SK-N-SH treated with all-trans-retinoic acid at 6 μM for 48 hours (cell line): ENCODE measurements around the gene ZBTB17.

Experiments used
- ARNTL ChIP-seq: fragments of 450-650 bp; formaldehyde crosslinking; IDR thresholded peaks from 2 replicates; pipeline ENCODE4 v1.5.0; 2020; ENCODE audit warnings: low read depth, mild to moderate bottlenecking, moderate library complexity, borderline replicate concordance
- BACH2 ChIP-seq: fragments of 250-450 bp; sonication (Bioruptor Pico); IDR thresholded peaks from 2 replicates; pipeline ENCODE4 v1.9.0; 2021; ENCODE audit warnings: mild to moderate bottlenecking, borderline replicate concordance
- ESRRG ChIP-seq: fragments of 250-450 bp; sonication (Bioruptor Pico); IDR thresholded peaks from 2 replicates; pipeline ENCODE4 v1.6.1; 2021; ENCODE audit warnings: mild to moderate bottlenecking
- GLIS3 ChIP-seq: fragments of 250-450 bp; sonication (Bioruptor Pico); IDR thresholded peaks from 2 replicates; pipeline ENCODE4 v1.5.0; 2020; ENCODE audit warnings: mild to moderate bottlenecking, moderate library complexity
- PATZ1 ChIP-seq: fragments of 250-450 bp; sonication (Bioruptor Pico); IDR thresholded peaks from 2 replicates; pipeline ENCODE4 v1.8.0; 2020; ENCODE audit warnings: mild to moderate bottlenecking, moderate library complexity, borderline replicate concordance
- POU6F1 ChIP-seq: fragments of 250-450 bp; sonication (Bioruptor Pico); IDR thresholded peaks from 2 replicates; pipeline ENCODE4 v1.8.0; 2021; ENCODE audit warnings: low read depth, mild to moderate bottlenecking, moderate library complexity, borderline replicate concordance
- TCF4 ChIP-seq: fragments of 250-450 bp; sonication (Bioruptor Pico); IDR thresholded peaks from 2 replicates; pipeline ENCODE4 v1.8.0; 2021; ENCODE audit warnings: mild to moderate bottlenecking, moderate library complexity, borderline replicate concordance
- ZC3H10 ChIP-seq: fragments of 250-450 bp; sonication (Bioruptor Pico); IDR thresholded peaks from 2 replicates; pipeline ENCODE4 v1.5.1; 2021; ENCODE audit warnings: mild to moderate bottlenecking, moderate library complexity
- ZFP3 ChIP-seq: fragments of 250-450 bp; sonication (Bioruptor Pico); IDR thresholded peaks from 2 replicates; pipeline ENCODE4 v1.5.0; 2020; ENCODE audit warnings: mild to moderate bottlenecking, moderate library complexity
- ZFP30 ChIP-seq: fragments of 450-650 bp; formaldehyde crosslinking; IDR thresholded peaks from 2 replicates; pipeline ENCODE4 v1.5.0; 2022; ENCODE audit warnings: mild to moderate bottlenecking, moderate library complexity
- ZNF565 ChIP-seq: fragments of 450-650 bp; formaldehyde crosslinking; conservative IDR thresholded peaks from 2 replicates; pipeline ENCODE4 v1.5.0; 2020; ENCODE audit warnings: low read depth, mild to moderate bottlenecking, moderate library complexity
- ZNF70 ChIP-seq: fragments of 450-650 bp; formaldehyde crosslinking; IDR thresholded peaks from 2 replicates; pipeline ENCODE4 v1.5.0; 2020; ENCODE audit warnings: mild to moderate bottlenecking, moderate library complexity
- ZNF8 ChIP-seq: fragments of 450-650 bp; formaldehyde crosslinking; IDR thresholded peaks from 2 replicates; pipeline ENCODE4 v1.5.0; 2020; ENCODE audit warnings: mild to moderate bottlenecking, moderate library complexity
- TF ChIP-seq, protein P1 (sequence below): fragments of 250-450 bp; sonication (Bioruptor Pico); IDR thresholded peaks from 2 replicates; pipeline ENCODE4 v1.5.1; 2020; ENCODE audit warnings: low read depth, mild to moderate bottlenecking, moderate library complexity

DNA sequence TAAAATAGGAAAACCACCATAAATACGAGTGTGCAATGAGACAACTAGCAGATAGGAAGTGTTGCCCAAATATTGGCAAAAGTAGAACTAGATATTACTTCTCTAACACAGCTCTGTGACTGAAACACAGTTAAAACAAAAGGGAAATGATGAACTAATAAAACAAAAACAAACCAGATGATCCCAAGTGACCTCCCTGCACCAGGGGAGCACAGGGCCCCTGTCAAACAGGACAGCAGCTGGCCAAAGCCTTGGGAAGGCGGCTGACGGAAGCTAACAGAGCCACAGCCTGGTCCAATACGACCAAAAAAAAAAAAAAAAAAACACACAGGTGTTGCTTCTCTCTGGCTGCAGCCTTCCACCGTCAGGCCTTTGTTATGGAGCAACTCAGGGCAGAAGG is 17.8 kb downstream of the ZBTB17 start:
- TF ChIP-seq ZFP30 (CRISPR knock-in tag) (no peak), PATZ1 (CRISPR knock-in tag) (no peak), ZNF565 (no peak), ESRRG (no peak), ZC3H10 (no peak), ZNF70 (CRISPR knock-in tag) (no peak), GLIS3 (no peak), ZFP3 (CRISPR knock-in tag) (no peak), POU6F1 (CRISPR knock-in tag) (no peak), BACH2 (CRISPR knock-in tag) (no peak), ZNF8 (CRISPR knock-in tag) (no peak), TCF4 (CRISPR knock-in tag) (no peak), ARNTL (CRISPR knock-in tag) (no peak)
- TF ChIP-seq, protein P1, sequence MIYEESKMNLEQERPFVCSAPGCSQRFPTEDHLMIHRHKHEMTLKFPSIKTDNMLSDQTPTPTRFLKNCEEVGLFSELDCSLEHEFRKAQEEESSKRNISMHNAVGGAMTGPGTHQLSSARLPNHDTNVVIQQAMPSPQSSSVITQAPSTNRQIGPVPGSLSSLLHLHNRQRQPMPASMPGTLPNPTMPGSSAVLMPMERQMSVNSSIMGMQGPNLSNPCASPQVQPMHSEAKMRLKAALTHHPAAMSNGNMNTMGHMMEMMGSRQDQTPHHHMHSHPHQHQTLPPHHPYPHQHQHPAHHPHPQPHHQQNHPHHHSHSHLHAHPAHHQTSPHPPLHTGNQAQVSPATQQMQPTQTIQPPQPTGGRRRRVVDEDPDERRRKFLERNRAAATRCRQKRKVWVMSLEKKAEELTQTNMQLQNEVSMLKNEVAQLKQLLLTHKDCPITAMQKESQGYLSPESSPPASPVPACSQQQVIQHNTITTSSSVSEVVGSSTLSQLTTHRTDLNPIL (CRISPR knock-in tag): no peak
